Measurements from ENCODE around the gene ARHGAP25.

DNA sequence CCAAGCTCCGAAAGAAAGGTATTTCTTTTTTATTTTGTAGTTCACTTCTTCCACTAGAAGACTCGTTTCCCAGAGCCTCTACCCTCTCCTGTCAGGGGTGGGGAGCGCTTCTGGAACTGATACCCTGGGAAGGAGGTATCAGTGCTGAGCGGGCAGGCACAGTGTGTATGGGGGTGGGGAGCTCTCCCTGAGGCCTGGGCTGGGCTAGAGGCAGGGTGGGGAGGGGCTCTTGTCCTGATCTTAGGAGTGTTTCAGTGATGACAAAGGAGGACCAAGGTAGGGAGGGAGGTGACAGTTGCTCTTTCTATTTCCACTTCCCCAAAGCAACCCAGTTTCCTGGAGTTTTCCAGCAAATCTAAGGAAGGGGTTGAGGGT lies 65.4 kb downstream of the ARHGAP25 start:
- TF ChIP-seq POLR2A (IDR thresholded peaks at IDR 0.05; ENCODE audit: borderline replicate concordance, extremely low read depth, insufficient read depth, insufficient read length) (no peak), POLR2AphosphoS5 (IDR thresholded peaks at IDR 0.05; ENCODE audit: low read depth, low read length) (no peak), ZNF274 (IDR thresholded peaks at IDR 0.05; ENCODE audit: low read depth, low read length) (no peak), MAX (IDR thresholded peaks at IDR 0.05) (no peak), RAD21 (IDR thresholded peaks at IDR 0.05; ENCODE audit: low read depth) (no peak)
- TF ChIP-seq, protein P1, sequence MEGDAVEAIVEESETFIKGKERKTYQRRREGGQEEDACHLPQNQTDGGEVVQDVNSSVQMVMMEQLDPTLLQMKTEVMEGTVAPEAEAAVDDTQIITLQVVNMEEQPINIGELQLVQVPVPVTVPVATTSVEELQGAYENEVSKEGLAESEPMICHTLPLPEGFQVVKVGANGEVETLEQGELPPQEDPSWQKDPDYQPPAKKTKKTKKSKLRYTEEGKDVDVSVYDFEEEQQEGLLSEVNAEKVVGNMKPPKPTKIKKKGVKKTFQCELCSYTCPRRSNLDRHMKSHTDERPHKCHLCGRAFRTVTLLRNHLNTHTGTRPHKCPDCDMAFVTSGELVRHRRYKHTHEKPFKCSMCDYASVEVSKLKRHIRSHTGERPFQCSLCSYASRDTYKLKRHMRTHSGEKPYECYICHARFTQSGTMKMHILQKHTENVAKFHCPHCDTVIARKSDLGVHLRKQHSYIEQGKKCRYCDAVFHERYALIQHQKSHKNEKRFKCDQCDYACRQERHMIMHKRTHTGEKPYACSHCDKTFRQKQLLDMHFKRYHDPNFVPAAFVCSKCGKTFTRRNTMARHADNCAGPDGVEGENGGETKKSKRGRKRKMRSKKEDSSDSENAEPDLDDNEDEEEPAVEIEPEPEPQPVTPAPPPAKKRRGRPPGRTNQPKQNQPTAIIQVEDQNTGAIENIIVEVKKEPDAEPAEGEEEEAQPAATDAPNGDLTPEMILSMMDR (IDR thresholded peaks at IDR 0.05 in 2 of 3, conservative IDR thresholded peaks at IDR 0.05 in 1 of 3; ENCODE audit: borderline replicate concordance in 1 of 3, insufficient read depth in 1 of 3, low read depth in 2 of 3, low read length in 2 of 3): no peak
- TF ChIP-seq, protein P2, sequence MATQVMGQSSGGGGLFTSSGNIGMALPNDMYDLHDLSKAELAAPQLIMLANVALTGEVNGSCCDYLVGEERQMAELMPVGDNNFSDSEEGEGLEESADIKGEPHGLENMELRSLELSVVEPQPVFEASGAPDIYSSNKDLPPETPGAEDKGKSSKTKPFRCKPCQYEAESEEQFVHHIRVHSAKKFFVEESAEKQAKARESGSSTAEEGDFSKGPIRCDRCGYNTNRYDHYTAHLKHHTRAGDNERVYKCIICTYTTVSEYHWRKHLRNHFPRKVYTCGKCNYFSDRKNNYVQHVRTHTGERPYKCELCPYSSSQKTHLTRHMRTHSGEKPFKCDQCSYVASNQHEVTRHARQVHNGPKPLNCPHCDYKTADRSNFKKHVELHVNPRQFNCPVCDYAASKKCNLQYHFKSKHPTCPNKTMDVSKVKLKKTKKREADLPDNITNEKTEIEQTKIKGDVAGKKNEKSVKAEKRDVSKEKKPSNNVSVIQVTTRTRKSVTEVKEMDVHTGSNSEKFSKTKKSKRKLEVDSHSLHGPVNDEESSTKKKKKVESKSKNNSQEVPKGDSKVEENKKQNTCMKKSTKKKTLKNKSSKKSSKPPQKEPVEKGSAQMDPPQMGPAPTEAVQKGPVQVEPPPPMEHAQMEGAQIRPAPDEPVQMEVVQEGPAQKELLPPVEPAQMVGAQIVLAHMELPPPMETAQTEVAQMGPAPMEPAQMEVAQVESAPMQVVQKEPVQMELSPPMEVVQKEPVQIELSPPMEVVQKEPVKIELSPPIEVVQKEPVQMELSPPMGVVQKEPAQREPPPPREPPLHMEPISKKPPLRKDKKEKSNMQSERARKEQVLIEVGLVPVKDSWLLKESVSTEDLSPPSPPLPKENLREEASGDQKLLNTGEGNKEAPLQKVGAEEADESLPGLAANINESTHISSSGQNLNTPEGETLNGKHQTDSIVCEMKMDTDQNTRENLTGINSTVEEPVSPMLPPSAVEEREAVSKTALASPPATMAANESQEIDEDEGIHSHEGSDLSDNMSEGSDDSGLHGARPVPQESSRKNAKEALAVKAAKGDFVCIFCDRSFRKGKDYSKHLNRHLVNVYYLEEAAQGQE (IDR thresholded peaks at IDR 0.05; ENCODE audit: low read depth): no peak
